H9 (cell line): ENCODE data around the gene TMTC1. TPM values are rescaled to one million over a fixed set of nuclear protein-coding genes. Genes with fewer than 3 reads are reported as not detected.

Experiments
- DNase-seq: peaks from one replicate; pipeline ENCODE4 v3.0.0-alpha.2; 2017
- H2AFZ ChIP-seq: one replicate; pipeline ENCODE4 v1.6.1; 2013; ENCODE audit warnings: mild to moderate bottlenecking, low read length, control low read depth, moderate library complexity
- H2AK5ac ChIP-seq: 2 replicates; pipeline ENCODE4 v1.6.1; 2013; ENCODE audit warnings: low read length, control low read depth, mixed read lengths; ENCODE audit not compliant: insufficient read length
- H2BK120ac ChIP-seq: one replicate; pipeline ENCODE4 v1.6.1; 2013; ENCODE audit warnings: low read depth, mild to moderate bottlenecking, low read length, control low read depth, inconsistent platforms; ENCODE audit not compliant: poor library complexity, severe bottlenecking
- H2BK12ac ChIP-seq: 2 replicates; pipeline ENCODE4 v1.6.1; 2013; ENCODE audit warnings: low read length, control low read depth, mixed read lengths, low read depth; ENCODE audit not compliant: insufficient read length
- H2BK15ac ChIP-seq: 2 replicates; pipeline ENCODE4 v1.6.1; 2013; ENCODE audit warnings: low read depth, low read length, control low read depth
- H2BK20ac ChIP-seq: one replicate; pipeline ENCODE4 v1.6.1; 2013; ENCODE audit warnings: low read depth, mild to moderate bottlenecking, low read length, control low read depth, inconsistent platforms; ENCODE audit not compliant: poor library complexity, severe bottlenecking
- H2BK5ac ChIP-seq: 2 replicates; pipeline ENCODE4 v1.6.1; 2013; ENCODE audit warnings: low read length, control low read depth, mixed read lengths; ENCODE audit not compliant: insufficient read length
- H3K14ac ChIP-seq: 2 replicates; pipeline ENCODE4 v1.6.1; 2013; ENCODE audit warnings: low read length, control low read depth; ENCODE audit not compliant: insufficient read depth
- H3K18ac ChIP-seq: 2 replicates; pipeline ENCODE4 v1.6.1; 2013; ENCODE audit warnings: low read depth, mild to moderate bottlenecking, mixed read lengths, low read length, control low read depth; ENCODE audit not compliant: insufficient read length
- H3K23ac ChIP-seq: 2 replicates; pipeline ENCODE4 v1.6.1; 2013; ENCODE audit warnings: low read length, control low read depth, mixed read lengths, low read depth; ENCODE audit not compliant: insufficient read length
- H3K23me2 ChIP-seq: 2 replicates; pipeline ENCODE4 v1.6.1; 2013; ENCODE audit warnings: low read depth, mild to moderate bottlenecking, mixed read lengths, low read length, control low read depth; ENCODE audit not compliant: insufficient read length, poor library complexity, severe bottlenecking
- H3K27ac ChIP-seq: 2 replicates; pipeline ENCODE4 v1.5.1; 2013; ENCODE audit warnings: low read length, control low read depth, mixed read lengths, low read depth; ENCODE audit not compliant: insufficient read length
- H3K27me3 ChIP-seq: 2 replicates; pipeline ENCODE4 v1.6.1; 2013; ENCODE audit warnings: low read length, control low read depth, inconsistent platforms; ENCODE audit not compliant: insufficient read depth
- H3K4ac ChIP-seq: 2 replicates; pipeline ENCODE4 v1.6.1; 2013; ENCODE audit warnings: low read depth, mild to moderate bottlenecking, control low read depth, inconsistent platforms, low read length, moderate library complexity
- H3K4me1 ChIP-seq: 2 replicates; pipeline ENCODE4 v1.6.1; 2013; ENCODE audit warnings: low read length, control low read depth, inconsistent platforms; ENCODE audit not compliant: insufficient read depth
- H3K4me2 ChIP-seq: 2 replicates; pipeline ENCODE4 v1.6.1; 2013; ENCODE audit warnings: low read length, control low read depth, mixed read lengths; ENCODE audit not compliant: insufficient read length, insufficient read depth
- H3K56ac ChIP-seq: 2 replicates; pipeline ENCODE4 v1.6.1; 2013; ENCODE audit warnings: low read depth, mild to moderate bottlenecking, mixed read lengths, low read length, control low read depth; ENCODE audit not compliant: insufficient read length
- H3K79me1 ChIP-seq: 2 replicates; pipeline ENCODE4 v1.6.1; 2013; ENCODE audit warnings: low read depth, mild to moderate bottlenecking, moderate library complexity, low read length, control low read depth, inconsistent platforms; ENCODE audit not compliant: insufficient read depth, poor library complexity, severe bottlenecking
- H3K79me2 ChIP-seq: 2 replicates; pipeline ENCODE4 v1.6.1; 2013; ENCODE audit warnings: low read length, control low read depth, inconsistent platforms; ENCODE audit not compliant: insufficient read depth
- H3K9ac ChIP-seq: 2 replicates; pipeline ENCODE4 v1.6.1; 2013; ENCODE audit warnings: low read length, control low read depth, mixed read lengths; ENCODE audit not compliant: insufficient read length; ENCODE audit errors: extremely low read depth
- H3K9me3 ChIP-seq: one replicate; pipeline ENCODE4 v1.6.1; 2013; ENCODE audit warnings: low read depth, low read length, inconsistent platforms; ENCODE audit not compliant: control insufficient read depth
- H3T11ph ChIP-seq: one replicate; pipeline ENCODE4 v1.6.1; 2013; ENCODE audit warnings: mild to moderate bottlenecking, low read length, control low read depth, inconsistent platforms
- H4K20me1 ChIP-seq: one replicate; pipeline ENCODE4 v1.6.1; 2013; ENCODE audit not compliant: control insufficient read depth, insufficient read length, insufficient read depth
- H4K5ac ChIP-seq: 2 replicates; pipeline ENCODE4 v1.6.1; 2013; ENCODE audit warnings: low read depth, mild to moderate bottlenecking, mixed read lengths, low read length, control low read depth; ENCODE audit not compliant: insufficient read length
- H4K8ac ChIP-seq: replicated peaks from 2 replicates; pipeline ENCODE4 v1.6.1; 2013; ENCODE audit warnings: low read length, control low read depth, mixed read lengths, low read depth; ENCODE audit not compliant: insufficient read length
- H4K91ac ChIP-seq: 2 replicates; pipeline ENCODE4 v1.6.1; 2013; ENCODE audit warnings: low read depth, mild to moderate bottlenecking, moderate library complexity, mixed read lengths, low read length, control low read depth; ENCODE audit not compliant: insufficient read length
- H3K27ac Mint-ChIP-seq, 3 experiments: 2 replicates in 2 of 3; 3 replicates in 1 of 3; pipeline ENCODE4 v1.8.0; 2020 to 2021; ENCODE audit warnings: mixed read lengths in 3 of 3, mild to moderate bottlenecking in 1 of 3, moderate library complexity in 1 of 3
- H3K27me3 Mint-ChIP-seq: 2 replicates; pipeline ENCODE4 v1.8.0; 2021; ENCODE audit warnings: low read depth, mild to moderate bottlenecking, moderate library complexity, mixed read lengths
- H3K36me3 Mint-ChIP-seq, 3 experiments: 2 replicates in 2 of 3; 3 replicates in 1 of 3; pipeline ENCODE4 v1.8.0; 2020 to 2021; ENCODE audit warnings: low read depth in 3 of 3, mixed read lengths in 3 of 3; ENCODE audit not compliant: insufficient read depth in 1 of 3
- H3K4me1 Mint-ChIP-seq, 2 experiments: 2 replicates each; pipeline ENCODE4 v1.8.0; 2020; ENCODE audit warnings: mixed read lengths in 2 of 2
- H3K4me3 Mint-ChIP-seq, 2 experiments: 2 replicates in 1 of 2; 3 replicates in 1 of 2; pipeline ENCODE4 v1.8.0; 2020 to 2021; ENCODE audit warnings: mild to moderate bottlenecking in 2 of 2, mixed read lengths in 2 of 2, moderate library complexity in 1 of 2
- H3K9me3 Mint-ChIP-seq, 2 experiments: 2 replicates in 1 of 2; 3 replicates in 1 of 2; pipeline ENCODE4 v1.8.0; 2020; ENCODE audit warnings: mild to moderate bottlenecking in 2 of 2, mixed read lengths in 2 of 2, moderate library complexity in 1 of 2
- WGBS: extraction: QIAGEN DNeasy Blood & Tissue Kit; methylation state at CpG from one replicate; pipeline ENCODE4 v1.1.7; 2013; ENCODE audit warnings: missing lambda C conversion rate, low lambda C conversion rate, mixed read lengths; ENCODE audit not compliant: insufficient read length; ENCODE audit errors: extremely low coverage; 5-methylcytosine and 5-hydroxymethylcytosine counted together
- total RNA-seq: library from RNA; stranded (reverse); gene quantifications from 2 replicates; pipeline ENCODE4 v1.2.1, GENCODE V29; 2021
- TF ChIP-seq, protein P1 (sequence below): fragments of 200-600 bp; sonication (generic); conservative IDR thresholded peaks from 3 replicates; pipeline ENCODE4 v1.8.0; 2021; ENCODE audit warnings: antibody characterized with exemption, mild to moderate bottlenecking

Gene TMTC1
- total RNA-seq, 1 experiment from 2014 or later, result 16.1 TPM

DNA sequence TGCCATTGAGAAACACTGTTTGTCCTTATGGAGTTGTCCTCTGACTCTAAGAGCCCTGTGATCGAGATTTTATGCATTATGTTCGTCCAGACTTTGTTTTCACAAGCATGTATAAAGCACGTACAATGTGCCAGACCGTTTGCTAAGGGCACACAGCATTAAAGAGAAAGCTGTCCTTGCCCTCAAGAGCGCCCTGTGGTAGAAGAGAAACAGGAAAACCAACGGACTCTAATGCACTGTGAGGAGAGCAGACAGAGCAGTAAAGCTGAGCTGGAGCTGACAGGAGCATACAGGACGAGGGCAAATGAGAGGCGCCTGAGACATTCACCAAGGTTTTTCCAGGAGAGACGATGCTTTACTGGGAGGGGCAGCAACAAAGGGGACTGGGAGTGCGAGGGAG lies 220.1 kb downstream of the TMTC1 start:
- no peak overlapping the region for H2BK120ac ChIP-seq
- Mint-ChIP-seq H3K9me3 (peaks cover 8 to 13% of the 10 kb centered on the region in 2 experiments; a peak in 4 of 5 replicates), H3K36me3 (peaks cover 17 to 25% (median 24%) of the 10 kb centered on the region in 3 experiments), H3K27me3 (no peaks in the 10 kb centered on the region), H3K27ac (no peak overlapping the region), H3K4me1 (peaks cover 17 to 29% of the 10 kb centered on the region in 2 experiments), H3K4me3 (no peak overlapping the region)
- H3K27me3 ChIP-seq, result no peaks in the 10 kb centered on the region
- H2BK15ac ChIP-seq, result no peak overlapping the region
- no peak overlapping the region for H4K8ac ChIP-seq
- H2AK5ac ChIP-seq, result no peak overlapping the region
- no peak overlapping the region for H3K4ac ChIP-seq
- H3K79me1 ChIP-seq, result no peaks in the 10 kb centered on the region
- H3K79me2 ChIP-seq, result no peaks in the 10 kb centered on the region
- no peak overlapping the region for H4K5ac ChIP-seq
- no peak overlapping the region for H3K56ac ChIP-seq
- H3T11ph ChIP-seq, result no peak overlapping the region
- no peak overlapping the region for H2BK12ac ChIP-seq
- no peak overlapping the region for H2BK20ac ChIP-seq
- no CpG with 5 or more reads among the region's 10 CpGs for WGBS
- H3K4me2 ChIP-seq, result no peak overlapping the region
- no peak overlapping the region for H3K27ac ChIP-seq
- H4K20me1 ChIP-seq, result no peaks in the 10 kb centered on the region
- TF ChIP-seq, protein P1, sequence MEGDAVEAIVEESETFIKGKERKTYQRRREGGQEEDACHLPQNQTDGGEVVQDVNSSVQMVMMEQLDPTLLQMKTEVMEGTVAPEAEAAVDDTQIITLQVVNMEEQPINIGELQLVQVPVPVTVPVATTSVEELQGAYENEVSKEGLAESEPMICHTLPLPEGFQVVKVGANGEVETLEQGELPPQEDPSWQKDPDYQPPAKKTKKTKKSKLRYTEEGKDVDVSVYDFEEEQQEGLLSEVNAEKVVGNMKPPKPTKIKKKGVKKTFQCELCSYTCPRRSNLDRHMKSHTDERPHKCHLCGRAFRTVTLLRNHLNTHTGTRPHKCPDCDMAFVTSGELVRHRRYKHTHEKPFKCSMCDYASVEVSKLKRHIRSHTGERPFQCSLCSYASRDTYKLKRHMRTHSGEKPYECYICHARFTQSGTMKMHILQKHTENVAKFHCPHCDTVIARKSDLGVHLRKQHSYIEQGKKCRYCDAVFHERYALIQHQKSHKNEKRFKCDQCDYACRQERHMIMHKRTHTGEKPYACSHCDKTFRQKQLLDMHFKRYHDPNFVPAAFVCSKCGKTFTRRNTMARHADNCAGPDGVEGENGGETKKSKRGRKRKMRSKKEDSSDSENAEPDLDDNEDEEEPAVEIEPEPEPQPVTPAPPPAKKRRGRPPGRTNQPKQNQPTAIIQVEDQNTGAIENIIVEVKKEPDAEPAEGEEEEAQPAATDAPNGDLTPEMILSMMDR, result no peak
- no peak overlapping the region for H3K14ac ChIP-seq
- no peak overlapping the region for H4K91ac ChIP-seq
- H3K23me2 ChIP-seq, result no peaks in the 10 kb centered on the region
- no peak for DNase-seq
- no peak overlapping the region for H3K9ac ChIP-seq
- no peak overlapping the region for H3K18ac ChIP-seq
- H2BK5ac ChIP-seq, result no peak overlapping the region
- H3K9me3 ChIP-seq, result no peaks in the 10 kb centered on the region
- no peak overlapping the region for H3K23ac ChIP-seq
- H3K4me1 ChIP-seq, result no peaks in the 10 kb centered on the region; the same call in 1 of the 2 replicates
- no peak overlapping the region for H2AFZ ChIP-seq
